WTC11 (cell line): Measurements from ENCODE around the gene GPR153.

Source experiments
- CREB1 ChIP-seq: sonication (generic); formaldehyde crosslinking; IDR thresholded peaks from 2 replicates; pipeline ENCODE4 v1.8.0; 2023; ENCODE audit warnings: mild to moderate bottlenecking, missing genetic modification reagents
- FOXJ3 ChIP-seq: sonication (generic); formaldehyde crosslinking; IDR thresholded peaks from 2 replicates; pipeline ENCODE4 v1.9.0; 2021; ENCODE audit warnings: missing genetic modification reagents, mild to moderate bottlenecking, borderline replicate concordance
- NR2C2 ChIP-seq: sonication (generic); formaldehyde crosslinking; IDR thresholded peaks from 2 replicates; pipeline ENCODE4 v1.8.0; 2022; ENCODE audit warnings: mild to moderate bottlenecking, missing genetic modification reagents
- ZNF263 ChIP-seq: sonication (generic); formaldehyde crosslinking; IDR thresholded peaks from 2 replicates; pipeline ENCODE4 v1.8.1; 2022; ENCODE audit warnings: low read depth, mild to moderate bottlenecking, moderate library complexity, missing genetic modification reagents
- ZNF317 ChIP-seq: sonication (generic); formaldehyde crosslinking; IDR thresholded peaks from 2 replicates; pipeline ENCODE4 v1.8.1; 2023; ENCODE audit warnings: low read depth, mild to moderate bottlenecking, moderate library complexity, missing genetic modification reagents, borderline replicate concordance
- TF ChIP-seq, protein P1 (sequence below): fragments of 200-600 bp; IDR thresholded peaks from 2 replicates; pipeline ENCODE4 v1.8.0; 2022; ENCODE audit warnings: antibody characterized with exemption
- TF ChIP-seq, protein P2 (sequence below): sonication (generic); formaldehyde crosslinking; IDR thresholded peaks from 2 replicates; pipeline ENCODE4 v1.8.1; 2023; ENCODE audit warnings: mild to moderate bottlenecking, missing genetic modification reagents, moderate library complexity
- TF ChIP-seq, protein P3 (sequence below): sonication (generic); formaldehyde crosslinking; IDR thresholded peaks from 2 replicates; pipeline ENCODE4 v1.8.0; 2022; ENCODE audit warnings: mild to moderate bottlenecking, missing genetic modification reagents
- TF ChIP-seq, protein P4 (sequence below): sonication (generic); formaldehyde crosslinking; IDR thresholded peaks from 2 replicates; pipeline ENCODE4 v1.8.1; 2022; ENCODE audit warnings: low read depth, mild to moderate bottlenecking, moderate library complexity, missing genetic modification reagents, borderline replicate concordance

DNA sequence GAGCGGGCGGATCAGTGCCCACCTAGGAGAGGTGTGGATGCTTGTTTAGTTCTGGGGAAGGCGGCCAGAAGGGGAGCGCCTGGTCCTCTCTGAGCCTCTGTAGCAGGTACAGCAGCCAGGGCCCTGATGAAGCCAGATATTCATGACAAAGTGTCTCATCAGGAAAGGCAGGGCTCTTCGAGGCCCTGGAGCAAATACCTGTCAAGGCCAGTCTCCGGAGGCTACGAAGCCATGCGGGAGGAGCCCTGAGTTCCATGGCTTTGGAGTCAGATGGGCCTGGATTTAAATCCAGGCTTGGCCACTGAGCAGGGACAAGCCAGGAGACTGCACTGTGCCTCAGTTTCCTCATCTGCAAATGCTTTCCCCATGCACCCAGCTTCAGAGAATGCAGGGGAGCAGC lies 25.4 kb upstream of the GPR153 start:
- TF ChIP-seq, protein P1, sequence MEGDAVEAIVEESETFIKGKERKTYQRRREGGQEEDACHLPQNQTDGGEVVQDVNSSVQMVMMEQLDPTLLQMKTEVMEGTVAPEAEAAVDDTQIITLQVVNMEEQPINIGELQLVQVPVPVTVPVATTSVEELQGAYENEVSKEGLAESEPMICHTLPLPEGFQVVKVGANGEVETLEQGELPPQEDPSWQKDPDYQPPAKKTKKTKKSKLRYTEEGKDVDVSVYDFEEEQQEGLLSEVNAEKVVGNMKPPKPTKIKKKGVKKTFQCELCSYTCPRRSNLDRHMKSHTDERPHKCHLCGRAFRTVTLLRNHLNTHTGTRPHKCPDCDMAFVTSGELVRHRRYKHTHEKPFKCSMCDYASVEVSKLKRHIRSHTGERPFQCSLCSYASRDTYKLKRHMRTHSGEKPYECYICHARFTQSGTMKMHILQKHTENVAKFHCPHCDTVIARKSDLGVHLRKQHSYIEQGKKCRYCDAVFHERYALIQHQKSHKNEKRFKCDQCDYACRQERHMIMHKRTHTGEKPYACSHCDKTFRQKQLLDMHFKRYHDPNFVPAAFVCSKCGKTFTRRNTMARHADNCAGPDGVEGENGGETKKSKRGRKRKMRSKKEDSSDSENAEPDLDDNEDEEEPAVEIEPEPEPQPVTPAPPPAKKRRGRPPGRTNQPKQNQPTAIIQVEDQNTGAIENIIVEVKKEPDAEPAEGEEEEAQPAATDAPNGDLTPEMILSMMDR, result no peak
- TF ChIP-seq, protein P2, sequence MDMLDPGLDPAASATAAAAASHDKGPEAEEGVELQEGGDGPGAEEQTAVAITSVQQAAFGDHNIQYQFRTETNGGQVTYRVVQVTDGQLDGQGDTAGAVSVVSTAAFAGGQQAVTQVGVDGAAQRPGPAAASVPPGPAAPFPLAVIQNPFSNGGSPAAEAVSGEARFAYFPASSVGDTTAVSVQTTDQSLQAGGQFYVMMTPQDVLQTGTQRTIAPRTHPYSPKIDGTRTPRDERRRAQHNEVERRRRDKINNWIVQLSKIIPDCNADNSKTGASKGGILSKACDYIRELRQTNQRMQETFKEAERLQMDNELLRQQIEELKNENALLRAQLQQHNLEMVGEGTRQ (CRISPR knock-in tag), result no peak
- no peak for TF ChIP-seq ZNF317 (CRISPR knock-in tag)
- TF ChIP-seq FOXJ3 (CRISPR knock-in tag), result no peak
- no peak for TF ChIP-seq ZNF263 (CRISPR knock-in tag)
- TF ChIP-seq, protein P3, sequence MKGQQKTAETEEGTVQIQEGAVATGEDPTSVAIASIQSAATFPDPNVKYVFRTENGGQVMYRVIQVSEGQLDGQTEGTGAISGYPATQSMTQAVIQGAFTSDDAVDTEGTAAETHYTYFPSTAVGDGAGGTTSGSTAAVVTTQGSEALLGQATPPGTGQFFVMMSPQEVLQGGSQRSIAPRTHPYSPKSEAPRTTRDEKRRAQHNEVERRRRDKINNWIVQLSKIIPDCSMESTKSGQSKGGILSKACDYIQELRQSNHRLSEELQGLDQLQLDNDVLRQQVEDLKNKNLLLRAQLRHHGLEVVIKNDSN (CRISPR knock-in tag), result no peak
- TF ChIP-seq, protein P4, sequence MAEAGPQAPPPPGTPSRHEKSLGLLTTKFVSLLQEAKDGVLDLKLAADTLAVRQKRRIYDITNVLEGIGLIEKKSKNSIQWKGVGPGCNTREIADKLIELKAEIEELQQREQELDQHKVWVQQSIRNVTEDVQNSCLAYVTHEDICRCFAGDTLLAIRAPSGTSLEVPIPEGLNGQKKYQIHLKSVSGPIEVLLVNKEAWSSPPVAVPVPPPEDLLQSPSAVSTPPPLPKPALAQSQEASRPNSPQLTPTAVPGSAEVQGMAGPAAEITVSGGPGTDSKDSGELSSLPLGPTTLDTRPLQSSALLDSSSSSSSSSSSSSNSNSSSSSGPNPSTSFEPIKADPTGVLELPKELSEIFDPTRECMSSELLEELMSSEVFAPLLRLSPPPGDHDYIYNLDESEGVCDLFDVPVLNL, result no peak
- TF ChIP-seq CREB1, result no peak
- TF ChIP-seq NR2C2, result no peak
